Left lobe of liver (tissue), 2 donors: ENCODE results near the gene ELK3. TPM values are rescaled to one million over a fixed set of nuclear protein-coding genes. Genes with fewer than 3 reads are reported as not detected.

Source experiments
- ATAC-seq: fragments of 200-7000 bp; cut with Tn5 transposase; one replicate; pipeline ENCODE4 v1.9.1; 2020; ENCODE audit warnings: mild to moderate bottlenecking, moderate library complexity
- DNase-seq: peaks from one replicate; pipeline ENCODE4 v3.0.0-alpha.2; 2020; ENCODE audit warnings: low spot score
- total RNA-seq: library from RNA; stranded (reverse); gene quantifications from one replicate; pipeline ENCODE4 v1.2.1, GENCODE V29; 2021
- donor health status: DM: no; HTN: no; CAD: no; lungs with moderate emphysema.
- donor health status: DM: no; HTN: yes; CAD: no.

ELK3 gene
- total RNA-seq, 1 donor from 2014 or later: 6.6 TPM

- no peak for DNase-seq
- no peak for ATAC-seq
Observed at GRCh38 chr12:96248136-96248931, 54.2 kb downstream of the ELK3 start.

GRCh38 chr12:96249196-96250118, 55.3 kb downstream of the ELK3 start:
- DNase-seq (no peak), ATAC-seq (peak; percentile 34)

- no peak for ATAC-seq
- DNase-seq: no peak
Observed at GRCh38 chr12:96250119-96250685, 56.0 kb downstream of the ELK3 start.

- DNase-seq (no peak), ATAC-seq (peak; percentile 45)
Observed at GRCh38 chr12:96255077-96255476, 60.9 kb downstream of the ELK3 start.

- DNase-seq (no peak), ATAC-seq (no peak)
Observed at GRCh38 chr12:96256672-96257361, 62.6 kb downstream of the ELK3 start.

GRCh38 chr12:96257550-96258103, 63.5 kb downstream of the ELK3 start:
- peak; percentile 44 for ATAC-seq
- no peak for DNase-seq

- ATAC-seq: peak; percentile 22
- DNase-seq: no peak
Observed at GRCh38 chr12:96258104-96258961, 64.2 kb downstream of the ELK3 start.

- ATAC-seq: no peak
- no peak for DNase-seq
Observed at GRCh38 chr12:96260231-96260630, 66.1 kb downstream of the ELK3 start.

- DNase-seq: no peak
- ATAC-seq: no peak
Observed at GRCh38 chr12:96260644-96261043, 66.5 kb downstream of the ELK3 start.

GRCh38 chr12:96261557-96261956, 67.4 kb downstream of the ELK3 start:
- no peak for DNase-seq
- ATAC-seq: no peak

GRCh38 chr12:96263449-96263902, 69.3 kb downstream of the ELK3 start:
- ATAC-seq: peak; percentile 96
- peak; percentile 82 for DNase-seq

- DNase-seq: no peak
Observed at GRCh38 chr12:96265400-96265799, 71.2 kb downstream of the ELK3 start.

GRCh38 chr12:96265836-96266235, 71.7 kb downstream of the ELK3 start:
- ATAC-seq (no peak), DNase-seq (no peak)

More at GRCh38 chr12:96265400-96265799, 71.2 kb downstream of the ELK3 start:
- no peak for ATAC-seq

GRCh38 chr12:96266238-96266637, 72.1 kb downstream of the ELK3 start:
- DNase-seq (no peak), ATAC-seq (no peak)

- no peak for ATAC-seq
- DNase-seq: no peak
Observed at GRCh38 chr12:96271469-96272199, 77.5 kb downstream of the ELK3 start.

- ATAC-seq: no peak
Observed at GRCh38 chr12:96274331-96274730, 80.2 kb downstream of the ELK3 start.

GRCh38 chr12:96285158-96285557, 91.0 kb downstream of the ELK3 start:
- ATAC-seq: no peak

More at GRCh38 chr12:96274331-96274730, 80.2 kb downstream of the ELK3 start:
- DNase-seq: no peak

GRCh38 chr12:96289067-96289466, 94.9 kb downstream of the ELK3 start:
- DNase-seq (no peak), ATAC-seq (no peak)

More at GRCh38 chr12:96285158-96285557, 91.0 kb downstream of the ELK3 start:
- DNase-seq: no peak

GRCh38 chr12:96293093-96293492, 98.9 kb downstream of the ELK3 start:
- DNase-seq (no peak), ATAC-seq (no peak)
